Fibroblast of lung (primary cell): Measurements from ENCODE around the gene MAS1. TPM values are rescaled to one million over a fixed set of nuclear protein-coding genes. Genes with fewer than 3 reads are reported as not detected.

Source experiments
- DNase-seq, 2 donors: peaks; one replicate each; pipeline versions ENCODE4 v3.0.0 to v3.0.0-alpha.2; 2010; ENCODE audit warnings: low read depth in 2 of 2
- H2AFZ ChIP-seq: 2 replicates; pipeline ENCODE4 v1.5.1; 2012; ENCODE audit warnings: low read length, control low read depth, inconsistent platforms
- H3K27ac ChIP-seq: 2 replicates; pipeline ENCODE4 v1.5.1; 2011; ENCODE audit warnings: low read length, control low read depth; ENCODE audit not compliant: insufficient read depth
- H3K27me3 ChIP-seq: 2 replicates; pipeline ENCODE4 v1.5.1; 2011; ENCODE audit warnings: mild to moderate bottlenecking, low read length; ENCODE audit not compliant: control insufficient read depth, insufficient read depth
- H3K36me3 ChIP-seq: 2 replicates; pipeline ENCODE4 v1.5.1; 2011; ENCODE audit warnings: low read length; ENCODE audit not compliant: control insufficient read depth, insufficient read depth
- H3K4me1 ChIP-seq: 2 replicates; pipeline ENCODE4 v1.5.1; 2011; ENCODE audit warnings: low read length; ENCODE audit not compliant: control insufficient read depth, insufficient read depth; ENCODE audit errors: extremely low read depth
- H3K4me2 ChIP-seq: 2 replicates; pipeline ENCODE4 v1.5.1; 2011; ENCODE audit warnings: low read length, control low read depth; ENCODE audit not compliant: insufficient read depth; ENCODE audit errors: extremely low read depth
- H3K4me3 ChIP-seq, 4 experiments: fragments of 200-600 bp in 1 of 4; sonication (generic) in 1 of 4; replicated peaks in 1 of 4; 2 replicates each; pipeline ENCODE4 v1.5.1; 2011 to 2016; ENCODE audit warnings: low read length in 4 of 4, low read depth in 3 of 4, mild to moderate bottlenecking in 3 of 4, control low read depth in 2 of 4, inconsistent platforms in 1 of 4, mixed read lengths in 1 of 4; ENCODE audit not compliant: insufficient read depth in 1 of 4; ENCODE audit errors: control extremely low read depth in 1 of 4
- H3K79me2 ChIP-seq: 2 replicates; pipeline ENCODE4 v1.5.1; 2012; ENCODE audit warnings: mild to moderate bottlenecking, low read length, inconsistent platforms; ENCODE audit not compliant: control insufficient read depth, insufficient read depth
- H3K9ac ChIP-seq: 2 replicates; pipeline ENCODE4 v1.5.1; 2011; ENCODE audit warnings: mild to moderate bottlenecking, low read length, control low read depth; ENCODE audit not compliant: insufficient read depth
- H3K9me3 ChIP-seq: 2 replicates; pipeline ENCODE4 v1.5.1; 2012; ENCODE audit warnings: low read depth, low read length; ENCODE audit not compliant: control insufficient read depth, insufficient read depth
- H4K20me1 ChIP-seq: 2 replicates; pipeline ENCODE4 v1.5.1; 2011; ENCODE audit warnings: low read length; ENCODE audit not compliant: control insufficient read depth, insufficient read depth; ENCODE audit errors: extremely low read depth
- CTCF ChIP-seq, 2 donors: IDR thresholded peaks in 1 of 2; conservative IDR thresholded peaks in 1 of 2; 1 replicate in 1 of 2; 2 replicates in 1 of 2; pipeline ENCODE4 v1.5.1; 2011 to 2012; ENCODE audit warnings: low read length in 2 of 2, control low read depth in 1 of 2, inconsistent platforms in 1 of 2, low read depth in 1 of 2, mild to moderate bottlenecking in 1 of 2
- EZH2 ChIP-seq: IDR thresholded peaks from 2 replicates; pipeline ENCODE4 v1.5.1; 2012; ENCODE audit warnings: low read length, control low read depth, mild to moderate bottlenecking; ENCODE audit errors: missing control alignments
- polyA plus RNA-seq, 2 donors: library from polyadenylated mRNA; depleted of rRNA in 1 of 2; stranded (reverse) in 1 of 2; unstranded in 1 of 2; fragments of >200 nt; gene quantifications; 2 replicates each; pipeline ENCODE4 v1.2.1, GENCODE V29; 2011 to 2012; ENCODE audit warnings: missing spikeins in 1 of 2
- total RNA-seq: library from RNA; depleted of rRNA; stranded (reverse); fragments of >200 nt; gene quantifications from 2 replicates; pipeline ENCODE4 v1.2.1, GENCODE V29; 2014

The MAS1 gene
- total and polyA plus RNA-seq, 2 donors (not counting 1 experiment from before 2014, with no cell fraction given) = not detected

- H3K27me3 ChIP-seq = peaks cover 2% of the 10 kb centered on the region
- H3K4me3 ChIP-seq = no peak overlapping the region
- no peak for DNase-seq
- H2AFZ ChIP-seq = no peak overlapping the region
- no peaks in the 10 kb centered on the region for H3K36me3 ChIP-seq
- H3K9ac ChIP-seq = no peak overlapping the region
- H3K4me2 ChIP-seq = no peak overlapping the region
- H3K79me2 ChIP-seq = no peaks in the 10 kb centered on the region
- H4K20me1 ChIP-seq = no peaks in the 10 kb centered on the region
- H3K27ac ChIP-seq = no peak overlapping the region
- H3K9me3 ChIP-seq = no peaks in the 10 kb centered on the region
- no peak for TF ChIP-seq EZH2
- TF ChIP-seq CTCF (conservative IDR thresholded peaks at IDR 0.05 in 1 of 2, IDR thresholded peaks at IDR 0.05 in 1 of 2; ENCODE audit: low read depth in 1 of 2, low read length in 2 of 2) = no peak
- H3K4me1 ChIP-seq = no peaks in the 10 kb centered on the region
Measured at GRCh38 chr6:159875194-159875593, 15.6 kb upstream of the MAS1 start.

GRCh38 chr6:159876242-159876641 is 14.5 kb upstream of the MAS1 start:
- Histone ChIP-seq H3K9me3 (no peaks in the 10 kb centered on the region), H4K20me1 (no peaks in the 10 kb centered on the region), H2AFZ (no peak overlapping the region), H3K9ac (no peak overlapping the region), H3K4me3 (no peak overlapping the region), H3K27ac (no peak overlapping the region), H3K27me3 (peaks cover 2% of the 10 kb centered on the region), H3K79me2 (no peaks in the 10 kb centered on the region), H3K4me2 (no peak overlapping the region), H3K36me3 (no peaks in the 10 kb centered on the region), H3K4me1 (no peaks in the 10 kb centered on the region)
- no peak for DNase-seq
- TF ChIP-seq EZH2 = no peak
- no peak for TF ChIP-seq CTCF (conservative IDR thresholded peaks at IDR 0.05 in 1 of 2, IDR thresholded peaks at IDR 0.05 in 1 of 2; ENCODE audit: low read depth in 1 of 2, low read length in 2 of 2)

- Histone ChIP-seq H3K4me3 (no peak overlapping the region), H3K27ac (no peak overlapping the region), H3K4me1 (no peaks in the 10 kb centered on the region), H3K4me2 (no peak overlapping the region), H4K20me1 (no peaks in the 10 kb centered on the region), H3K9ac (no peak overlapping the region), H3K27me3 (peaks cover 2% of the 10 kb centered on the region), H3K79me2 (no peaks in the 10 kb centered on the region), H2AFZ (no peak overlapping the region), H3K36me3 (no peaks in the 10 kb centered on the region), H3K9me3 (no peaks in the 10 kb centered on the region)
- no peak for DNase-seq
- no peak for TF ChIP-seq EZH2
Measured at GRCh38 chr6:159877256-159877808, 13.5 kb upstream of the MAS1 start.
